ENCODE data around the gene WDR27. TPM values are rescaled to one million over a fixed set of nuclear protein-coding genes. Genes with fewer than 3 reads are reported as not detected.

Gene WDR27
- total RNA-seq, 2 donors from 2014 or later, result 17.4 to 43.8 TPM

GRCh38 chr6:169625376-169625775 is 76.5 kb downstream of the WDR27 start:
- DNase-seq, result no peak
- intact Hi-C loops (cut with DNase I), result no loop called here
- no peak for TF ChIP-seq CTCF (IDR thresholded peaks at IDR 0.05)
- Histone ChIP-seq H3K27me3 (no peaks in the 10 kb centered on the region), H3K4me1 (no peaks in the 10 kb centered on the region), H3K9me3 (no peaks in the 10 kb centered on the region), H3K27ac (no peak overlapping the region), H3K36me3 (no peaks in the 10 kb centered on the region), H3K4me3 (no peak overlapping the region), H3K9ac (ENCODE audit: low read depth in 2 of 2, low read length in 2 of 2) (no peak overlapping the region)

DNA sequence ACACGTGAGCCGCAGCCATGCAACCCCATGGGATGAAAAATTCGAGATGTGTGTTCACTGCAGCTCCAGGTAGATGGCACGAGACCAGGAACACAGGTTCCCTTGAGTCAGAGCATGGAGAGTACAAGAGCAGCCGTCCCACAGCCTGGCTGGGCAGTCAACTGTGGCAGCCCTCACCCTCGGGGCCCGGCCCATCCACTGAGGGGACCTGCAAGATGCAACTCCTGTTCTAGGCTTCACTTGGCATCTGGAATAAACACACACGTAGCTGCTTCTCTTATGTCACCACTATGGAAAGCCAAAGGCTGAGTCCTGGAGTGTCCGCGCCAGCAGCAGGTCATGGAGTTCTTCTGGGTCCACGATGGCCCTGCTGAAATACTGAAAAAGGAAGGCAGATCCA is 77.0 kb downstream of the WDR27 start:
- Histone ChIP-seq H3K9me3 (no peaks in the 10 kb centered on the region), H3K27ac (no peak overlapping the region), H3K27me3 (no peaks in the 10 kb centered on the region), H3K36me3 (no peaks in the 10 kb centered on the region), H3K4me1 (no peaks in the 10 kb centered on the region), H3K4me3 (no peak overlapping the region), H3K9ac (ENCODE audit: low read depth in 2 of 2, low read length in 2 of 2) (no peak overlapping the region)
- intact Hi-C loops (cut with DNase I), result no loop called here
- no peak for TF ChIP-seq CTCF (IDR thresholded peaks at IDR 0.05)
- DNase-seq, result no peak

- Histone ChIP-seq H3K9me3 (no peaks in the 10 kb centered on the region), H3K27me3 (no peaks in the 10 kb centered on the region), H3K4me1 (no peaks in the 10 kb centered on the region), H3K9ac (ENCODE audit: low read depth in 2 of 2, low read length in 2 of 2) (no peak overlapping the region), H3K4me3 (no peak overlapping the region), H3K36me3 (no peaks in the 10 kb centered on the region), H3K27ac (no peak overlapping the region)
- no peak for DNase-seq
- TF ChIP-seq CTCF (IDR thresholded peaks at IDR 0.05), result no peak
- intact Hi-C loops (cut with DNase I), result no loop called here
Measured at GRCh38 chr6:169623975-169624374, 77.9 kb downstream of the WDR27 start.

DNA sequence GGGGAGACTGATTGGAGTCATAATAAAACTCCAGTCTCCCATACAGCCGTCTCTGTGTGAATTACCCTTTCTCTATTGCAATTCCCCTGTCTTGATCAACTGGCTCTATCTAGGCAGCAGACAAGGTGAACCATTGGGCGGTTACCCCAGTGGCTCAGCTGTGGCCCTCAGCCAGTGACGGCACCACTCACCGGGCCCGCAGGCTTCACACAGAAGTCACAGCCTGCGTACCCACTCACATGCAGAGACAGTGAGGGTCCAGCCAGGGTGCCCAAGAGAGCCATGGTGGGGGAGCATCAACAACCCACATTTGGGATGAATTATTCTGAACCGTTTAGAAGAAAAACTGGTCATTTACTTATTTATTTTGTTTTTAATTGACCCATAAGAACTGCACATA is 78.5 kb downstream of the WDR27 start:
- no peak overlapping the region for H3K4me3 ChIP-seq
- no peaks in the 10 kb centered on the region for H3K9me3 ChIP-seq
- H3K9ac ChIP-seq (ENCODE audit: low read depth in 2 of 2, low read length in 2 of 2), result no peak overlapping the region
- intact Hi-C loops (cut with DNase I), result no loop called here
- no peak overlapping the region for H3K27ac ChIP-seq
- H3K27me3 ChIP-seq, result no peaks in the 10 kb centered on the region
- H3K4me1 ChIP-seq, result no peaks in the 10 kb centered on the region
- DNase-seq, result no peak
- no peak for TF ChIP-seq CTCF (IDR thresholded peaks at IDR 0.05)
- no peaks in the 10 kb centered on the region for H3K36me3 ChIP-seq

DNA sequence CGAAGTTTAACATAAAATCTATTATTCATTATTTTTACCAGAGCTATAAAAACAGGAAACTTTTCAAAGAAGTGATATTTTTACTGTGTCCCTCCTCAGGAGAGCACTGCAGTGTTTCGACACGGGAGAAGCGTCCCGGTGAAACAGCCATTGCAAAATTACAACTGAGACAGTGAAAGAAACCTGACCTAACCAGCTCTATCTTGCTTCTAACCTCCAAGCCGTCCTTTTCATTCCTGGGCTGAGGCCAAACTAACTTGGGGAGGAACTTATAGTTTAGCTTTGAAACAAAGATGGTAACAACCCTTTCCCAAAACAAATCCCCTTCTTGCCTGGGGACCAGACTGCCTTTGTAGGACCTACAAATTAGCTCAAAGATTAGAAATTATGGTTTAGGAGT is 79.2 kb downstream of the WDR27 start:
- Histone ChIP-seq H3K27ac (no peak overlapping the region), H3K9me3 (no peaks in the 10 kb centered on the region), H3K4me3 (no peak overlapping the region), H3K36me3 (no peaks in the 10 kb centered on the region), H3K27me3 (no peaks in the 10 kb centered on the region), H3K9ac (ENCODE audit: low read depth in 2 of 2, low read length in 2 of 2) (no peak overlapping the region), H3K4me1 (no peaks in the 10 kb centered on the region)
- no peak for DNase-seq
- intact Hi-C loops (cut with DNase I), result no loop called here
- no peak for TF ChIP-seq CTCF (IDR thresholded peaks at IDR 0.05)

GRCh38 chr6:169621311-169621710 is 80.5 kb downstream of the WDR27 start:
- no peak for DNase-seq
- TF ChIP-seq CTCF (IDR thresholded peaks at IDR 0.05), result no peak
- Histone ChIP-seq H3K9me3 (no peaks in the 10 kb centered on the region), H3K9ac (ENCODE audit: low read depth in 2 of 2, low read length in 2 of 2) (no peak overlapping the region), H3K27ac (no peak overlapping the region), H3K4me1 (no peaks in the 10 kb centered on the region), H3K27me3 (no peaks in the 10 kb centered on the region), H3K4me3 (no peak overlapping the region), H3K36me3 (no peaks in the 10 kb centered on the region)
- intact Hi-C loops (cut with DNase I), result no loop called here
